Stimulated activated CD8-positive, alpha-beta memory T cell treated with anti-CD3 and anti-CD28 coated beads, Interleukin-15, amount 100 ng/mL, for 24 hours (primary cell): ENCODE measurements around the gene GNL1.
A peak's percentile ranks its signal among the peaks of the same experiment; 100 is the strongest.

ENCODE experiments used
- DNase-seq: peaks from one replicate; pipeline ENCODE4 v3.0.0-alpha.2; 2020; ENCODE audit warnings: low read depth

Gene GNL1

DNA sequence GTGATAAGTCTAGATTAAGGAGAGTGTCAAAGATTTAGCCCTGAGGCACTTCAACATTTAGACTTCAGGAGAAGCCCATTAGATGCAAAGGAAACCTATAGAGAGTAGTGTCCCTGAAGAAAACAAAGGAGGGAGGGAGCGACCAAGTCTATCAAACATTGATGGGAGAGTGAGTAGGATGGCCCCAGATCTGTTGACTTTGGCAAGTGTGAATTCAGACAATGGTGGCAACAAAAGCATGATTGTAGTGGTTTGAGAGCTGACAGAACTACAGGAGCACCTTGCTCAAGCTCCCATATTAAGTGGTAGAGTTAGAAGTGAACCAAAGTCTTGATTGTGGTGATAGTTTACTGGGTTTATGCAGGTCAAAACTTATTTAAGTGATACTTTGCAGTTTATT is 14.0 kb upstream of the GNL1 start:
- no peak for DNase-seq

DNA sequence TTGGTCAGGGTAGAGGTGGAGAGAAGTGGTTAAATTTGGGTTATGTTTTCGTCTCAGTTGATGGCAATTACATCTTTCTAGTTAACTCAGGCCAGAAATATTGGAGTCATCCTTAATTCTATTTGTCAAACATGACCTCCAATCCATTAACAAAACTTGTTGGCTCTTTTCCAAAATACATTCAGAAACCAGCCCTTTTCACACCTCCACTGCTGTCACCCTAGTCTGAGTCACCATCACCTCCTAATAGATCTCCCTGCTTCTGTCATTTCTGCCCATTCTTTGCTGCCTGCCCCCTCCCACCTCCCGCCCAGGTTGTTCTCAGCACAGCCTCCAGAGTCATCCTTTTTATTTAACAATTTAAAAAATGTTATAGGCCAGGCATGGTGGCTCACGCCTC is 12.0 kb upstream of the GNL1 start:
- no peak for DNase-seq

DNA sequence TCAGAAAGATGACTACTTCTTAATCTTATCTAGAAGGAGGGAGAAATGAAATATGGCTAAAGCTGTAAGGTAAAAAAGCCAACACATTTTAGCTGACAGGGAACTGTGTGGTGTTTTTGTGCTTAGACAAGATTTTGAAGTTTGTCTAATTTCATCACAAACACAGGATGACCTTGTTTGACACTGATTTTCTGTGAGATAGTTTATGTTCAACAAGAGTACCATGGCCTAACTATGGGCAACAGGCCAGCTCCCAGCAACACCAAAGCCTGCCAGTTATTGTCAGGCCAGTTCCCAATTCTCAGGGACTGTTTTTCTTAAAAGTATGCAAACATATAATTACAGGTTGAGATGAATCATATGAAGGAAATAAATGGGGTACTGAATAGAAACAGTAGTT is 9.5 kb upstream of the GNL1 start:
- no peak for DNase-seq

DNA sequence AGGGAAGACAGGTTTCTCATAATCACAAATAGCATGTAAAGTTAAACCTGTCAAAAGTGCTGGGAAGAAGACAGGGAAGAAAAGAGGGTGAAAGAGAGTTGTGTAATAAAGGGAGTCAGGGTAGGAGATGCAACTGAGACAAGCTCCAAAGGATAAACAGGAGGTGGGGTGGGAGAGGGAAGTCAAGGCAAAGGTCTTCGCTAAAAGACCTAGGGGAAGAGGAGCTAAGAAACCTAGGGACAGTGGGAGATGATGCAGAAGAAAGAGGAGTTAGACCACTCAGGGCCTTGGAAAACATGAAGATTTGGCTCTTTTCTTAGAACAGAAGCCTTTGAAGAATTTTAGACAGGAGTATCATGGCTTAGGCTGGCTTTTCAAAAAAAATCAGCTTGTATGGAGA is 7.8 kb upstream of the GNL1 start:
- DNase-seq, result no peak

DNA sequence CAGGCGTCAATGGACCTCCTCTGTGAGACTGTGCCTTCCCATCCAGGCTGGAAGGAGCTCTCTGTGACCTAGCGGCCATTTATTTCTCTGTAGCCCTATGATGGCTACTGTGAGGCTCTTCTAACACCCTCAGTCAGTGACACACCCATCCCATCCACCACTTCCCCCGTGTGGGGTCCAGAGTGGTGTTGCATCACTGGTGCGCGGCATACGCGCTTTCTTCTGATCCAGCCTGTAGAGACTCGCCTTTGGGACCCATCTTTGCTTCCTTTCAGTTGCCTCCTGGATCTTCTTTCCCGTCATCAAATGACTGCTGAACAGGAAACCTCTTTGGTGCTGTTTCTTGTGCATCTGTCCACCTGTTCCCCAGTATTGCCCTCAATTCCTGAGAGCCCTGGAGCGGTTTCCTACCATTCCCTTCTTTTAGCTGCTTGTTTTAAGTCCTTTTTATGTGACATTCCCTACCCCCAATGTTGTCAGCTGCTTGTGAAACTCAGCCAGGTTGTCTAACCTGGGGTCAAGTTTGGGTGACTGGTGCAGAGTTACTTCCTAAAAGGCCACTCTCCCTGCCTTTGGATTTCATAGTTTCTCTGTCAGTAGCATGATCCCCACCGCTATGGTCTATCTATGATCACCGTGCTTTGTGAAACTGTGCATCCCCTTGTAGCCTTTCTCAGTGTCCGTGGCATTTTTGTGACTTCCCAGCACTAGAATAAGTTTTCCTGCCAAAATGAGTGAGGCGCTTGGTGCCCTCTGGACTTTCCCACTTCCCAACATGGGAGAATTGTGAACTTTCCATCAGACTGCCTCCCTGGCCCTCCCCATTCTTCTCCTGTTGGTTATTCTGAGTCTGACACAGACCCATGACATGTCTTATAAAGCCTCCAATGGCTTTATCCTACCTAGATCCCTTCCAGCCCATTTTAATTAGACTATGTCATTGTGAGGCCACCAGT is 6.5 kb upstream of the GNL1 start:
- no peak for DNase-seq

DNA sequence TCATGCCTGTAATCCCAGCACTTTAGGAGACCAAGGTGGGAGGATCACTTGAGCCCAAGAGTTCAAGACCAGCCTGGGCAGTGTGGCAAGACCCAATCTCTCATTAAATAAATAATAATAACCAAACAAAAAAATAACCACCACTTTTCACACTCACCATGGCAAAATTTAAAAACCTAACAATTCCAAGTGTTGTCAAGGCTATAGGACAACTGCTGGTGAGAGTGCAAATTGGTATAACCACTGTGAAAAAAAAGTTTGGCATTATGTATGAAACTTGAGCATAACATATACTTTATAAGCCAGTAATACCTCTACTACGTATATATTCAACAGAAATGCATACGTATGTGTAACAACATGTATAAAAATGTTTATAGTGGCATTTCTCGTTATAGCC is 4.6 kb upstream of the GNL1 start:
- no peak for DNase-seq

DNA sequence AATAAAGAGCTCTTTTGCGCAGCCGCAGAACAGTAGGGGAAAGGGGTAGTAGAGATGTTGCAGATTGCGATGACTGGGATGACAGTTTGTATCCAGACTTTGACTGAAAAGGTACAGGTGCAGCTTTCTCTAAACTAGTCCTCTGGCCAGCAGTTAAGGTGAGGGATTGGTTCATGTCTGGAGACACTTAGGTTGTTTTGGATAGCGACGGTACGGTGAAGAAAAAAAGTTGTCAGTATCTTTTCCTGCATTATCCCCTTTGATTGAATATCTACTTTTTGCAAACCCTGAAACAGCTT is 1.3 kb upstream of the GNL1 start:
- DNase-seq, result no peak

DNA sequence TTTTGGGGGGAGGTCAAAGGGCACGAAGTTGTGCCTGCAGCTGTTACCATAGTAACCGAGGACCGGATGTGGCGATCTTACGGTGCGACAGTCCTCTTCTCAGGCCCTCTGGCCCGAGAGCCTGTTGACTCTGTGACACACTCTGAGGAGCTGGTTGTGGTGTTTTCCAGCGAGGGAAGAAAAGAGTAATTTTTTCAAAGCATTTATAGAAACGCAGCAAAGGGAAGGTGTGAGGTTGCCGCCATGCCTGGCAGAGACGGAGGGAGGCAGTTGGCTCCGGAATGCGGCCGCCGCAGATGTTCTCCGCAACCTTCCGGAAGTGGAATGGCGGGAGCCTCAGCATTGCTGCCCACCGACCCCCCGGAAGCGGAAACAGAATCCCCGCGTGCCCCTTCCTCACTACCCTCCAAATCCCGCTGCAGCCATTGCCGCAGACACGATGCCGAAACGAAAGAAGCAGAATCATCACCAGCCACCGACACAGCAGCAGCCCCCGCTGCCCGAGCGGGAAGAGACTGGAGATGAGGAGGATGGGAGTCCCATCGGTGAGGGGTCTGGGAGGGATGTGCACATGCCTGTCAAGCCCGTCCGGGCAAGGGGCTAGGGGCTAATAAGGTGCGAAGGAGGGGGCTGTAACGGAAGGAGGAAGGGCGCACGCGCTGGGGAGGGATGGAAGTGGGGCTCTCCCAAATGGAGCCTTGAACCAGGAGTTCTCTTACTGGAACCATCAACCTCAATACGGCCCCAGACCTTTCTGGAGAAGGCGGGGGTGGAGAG is 805 bp upstream of the GNL1 start, which contains the start of gene PRR3:
TSS of gene PRR3 (plus strand) at position 390 of the 777 bp plus-strand sequence. CDS start at position 440, 50 bp downstream.
- DNase-seq, result peak; percentile 67

DNA sequence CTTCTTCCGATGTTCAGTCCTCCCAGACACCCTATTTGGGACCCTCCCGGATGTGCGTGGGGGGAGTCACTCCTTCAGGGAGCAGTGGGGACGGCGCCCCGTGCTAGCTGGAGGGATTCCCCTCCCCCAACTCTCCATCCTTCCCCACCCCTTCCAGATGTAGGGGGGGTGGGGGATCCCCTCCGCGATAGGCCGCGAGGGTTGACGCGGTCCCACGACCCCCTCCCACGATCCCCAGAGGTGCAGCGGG is 548 bp downstream of the GNL1 start:
- no peak for DNase-seq

DNA sequence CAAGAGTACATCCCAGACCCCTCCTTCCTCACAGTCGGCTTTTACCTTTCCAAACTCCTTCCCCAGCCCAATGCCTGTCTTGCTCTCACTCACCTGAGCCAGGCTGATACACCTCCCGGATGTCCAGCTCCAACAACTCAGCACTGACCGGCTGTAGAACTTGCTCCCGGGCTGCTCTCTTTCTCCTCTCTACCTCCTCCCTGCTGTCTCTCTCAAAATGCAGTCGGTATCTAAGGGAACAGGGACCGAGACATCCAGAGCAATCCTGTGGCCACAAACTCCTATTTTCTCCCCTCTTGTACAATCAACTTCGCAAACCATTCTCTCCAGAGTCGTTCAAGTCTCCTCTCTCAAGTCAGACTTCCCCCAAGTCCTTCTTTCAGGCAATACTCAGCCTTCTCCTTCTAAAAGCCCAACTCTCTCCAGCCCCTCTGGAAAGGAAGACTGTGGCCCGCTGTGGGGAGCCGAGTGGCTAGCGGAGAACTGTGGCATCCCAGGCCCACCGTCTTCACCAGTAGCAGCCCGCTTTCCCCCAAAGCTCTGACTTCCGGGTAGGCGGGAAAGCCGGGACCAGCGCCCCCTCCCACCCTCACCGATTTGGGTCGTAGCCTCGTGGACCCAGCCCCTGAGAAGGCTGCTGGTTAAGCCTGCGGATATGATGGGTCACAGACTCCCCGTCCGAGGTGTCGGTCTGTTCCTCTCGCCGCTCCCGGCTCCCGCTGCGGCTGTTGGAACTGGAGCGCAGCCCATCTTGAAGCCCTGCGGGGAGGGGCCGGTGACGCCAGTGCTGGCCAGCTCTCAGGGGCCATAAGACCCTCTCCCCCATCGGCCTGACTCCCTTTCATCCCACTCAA is 1.1 kb downstream of the GNL1 start:
- DNase-seq, result no peak

DNA sequence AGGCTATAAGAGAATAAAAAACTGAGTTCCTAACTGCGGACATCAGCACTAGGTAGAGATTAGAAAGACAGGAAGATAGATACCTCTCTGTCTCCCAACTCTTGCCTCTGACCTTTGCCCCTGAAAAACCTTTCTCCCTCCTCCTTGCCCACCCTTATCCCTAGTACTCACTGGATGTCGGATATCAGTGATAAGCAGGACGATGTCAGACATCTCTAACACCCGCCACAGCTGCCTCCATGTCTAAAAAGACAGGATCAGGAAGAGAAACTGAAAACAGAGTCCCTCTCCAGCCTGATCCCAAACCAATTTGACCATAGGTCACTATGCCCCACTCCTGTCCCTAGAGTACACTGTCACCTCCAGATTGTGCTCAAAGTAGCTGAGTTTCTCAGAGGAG is 1.9 kb downstream of the GNL1 start:
- DNase-seq, result no peak

DNA sequence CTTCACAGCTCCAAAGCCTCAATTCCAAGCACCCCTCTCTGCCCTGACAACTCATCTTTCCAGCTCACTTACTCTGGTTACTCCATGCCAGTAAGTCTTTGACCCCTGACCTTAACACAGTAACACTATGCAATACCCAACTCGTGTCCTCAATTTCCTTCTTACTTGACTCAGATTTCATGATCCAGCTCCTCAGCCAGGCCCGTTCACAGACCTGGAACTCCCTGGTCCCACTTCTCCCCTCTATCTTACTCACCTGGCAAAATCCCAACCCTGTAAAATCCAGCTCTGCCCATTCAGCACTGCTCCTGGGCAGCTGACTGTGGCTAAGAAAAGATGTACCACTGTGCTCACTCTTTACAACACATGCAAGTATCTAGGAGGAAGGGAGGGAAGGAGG is 7.9 kb downstream of the GNL1 start:
- DNase-seq, result no peak

DNA sequence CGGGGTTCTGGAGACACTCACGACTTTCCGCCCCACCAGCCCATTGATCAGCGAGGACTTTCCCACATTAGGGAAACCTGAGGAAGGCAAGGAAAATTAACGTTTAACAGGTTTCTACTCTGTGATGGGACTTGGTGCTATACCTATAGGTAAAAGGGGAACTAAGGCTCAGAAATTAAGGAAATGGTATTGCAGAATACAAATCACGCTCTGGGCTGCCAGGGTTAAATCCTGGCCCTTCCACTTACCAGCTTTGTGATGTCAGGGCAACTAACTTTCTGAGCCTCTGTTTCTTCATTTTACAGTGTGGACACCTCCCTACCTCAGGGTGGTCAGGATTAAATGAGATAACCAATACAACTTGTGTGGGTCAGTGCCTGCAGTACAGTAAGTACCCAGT is 8.8 kb downstream of the GNL1 start:
- no peak for DNase-seq

DNA sequence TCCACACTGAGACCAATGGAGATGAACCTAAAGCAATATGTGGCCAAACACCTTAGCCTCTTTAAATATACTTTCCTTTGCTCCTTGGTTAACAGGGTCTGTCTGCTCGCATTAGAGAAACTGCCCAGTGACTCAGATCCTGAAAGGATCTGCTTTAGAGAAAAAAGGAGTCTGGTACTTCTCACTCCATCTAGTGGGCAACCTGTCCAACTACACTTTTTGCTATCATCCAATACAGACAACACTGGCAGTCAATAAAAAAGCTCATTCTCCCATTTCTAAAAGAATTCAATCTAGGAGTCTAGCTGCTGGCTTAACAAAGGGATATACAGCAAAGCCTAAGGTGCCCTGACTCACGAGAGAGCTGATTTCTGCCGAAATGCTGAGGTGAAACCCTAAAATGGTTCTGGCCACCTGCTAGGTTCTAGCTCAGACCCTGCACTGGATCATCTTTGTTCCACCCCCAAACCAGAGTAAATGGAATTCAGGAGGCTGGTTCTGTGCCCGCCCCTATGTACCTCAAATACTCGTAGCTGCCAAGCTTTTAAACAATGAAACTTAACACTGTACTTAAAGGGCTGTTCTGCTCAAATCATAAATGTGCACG is 11.5 kb downstream of the GNL1 start:
- no peak for DNase-seq

DNA sequence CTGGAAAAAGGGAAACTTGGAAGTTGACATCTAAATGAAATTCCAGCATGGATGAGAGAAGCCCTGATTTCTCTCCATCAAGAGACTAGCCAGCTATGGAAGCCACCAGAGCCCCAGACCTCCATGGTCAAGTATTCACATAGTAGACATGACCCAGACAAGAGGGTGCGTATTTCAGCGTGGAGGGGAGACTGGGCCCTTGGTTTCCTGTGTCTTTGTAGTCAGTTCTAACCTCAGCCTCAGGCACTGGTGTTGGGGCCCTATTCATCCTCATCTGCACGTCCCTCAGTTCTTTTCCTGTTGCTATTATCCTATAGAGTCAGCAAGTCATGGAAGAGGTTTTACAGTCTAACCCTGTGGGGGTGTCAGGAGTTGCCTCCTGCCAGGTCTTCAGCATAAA is 12.5 kb downstream of the GNL1 start:
- DNase-seq, result no peak

DNA sequence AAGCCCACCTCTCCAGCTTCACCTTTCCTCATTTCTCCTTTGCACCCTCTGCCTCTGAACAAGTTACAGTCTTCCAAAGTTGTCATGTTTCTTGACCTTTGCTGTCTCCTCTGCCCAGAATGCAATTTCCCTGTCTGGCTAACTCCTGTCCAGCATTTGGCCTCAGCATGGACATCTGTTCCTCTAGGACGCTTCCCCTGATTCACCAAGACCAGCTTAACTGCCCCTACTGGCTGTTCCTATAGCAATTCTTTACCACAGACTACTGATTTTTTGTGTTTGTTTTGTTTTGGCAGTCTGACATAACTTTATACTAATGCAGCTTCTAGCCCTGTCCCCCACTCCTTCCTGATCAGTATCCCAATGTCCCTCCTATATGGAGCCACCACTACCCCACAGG is 13.4 kb downstream of the GNL1 start:
- no peak for DNase-seq

DNA sequence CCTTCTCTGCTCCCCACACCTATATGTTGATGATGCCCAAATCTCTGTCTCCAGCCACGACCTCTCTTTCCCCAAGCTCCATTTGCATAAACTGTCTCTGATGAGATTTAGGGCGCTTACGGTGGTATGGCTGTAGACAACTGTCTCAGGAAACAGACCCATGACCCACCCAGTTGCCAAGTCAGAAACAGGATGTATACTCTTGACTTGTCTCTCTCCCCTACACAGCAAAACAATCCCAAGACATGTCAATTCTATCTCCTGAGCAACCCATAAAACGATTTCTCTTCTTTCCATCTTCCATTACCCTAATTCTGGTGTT is 13.9 kb downstream of the GNL1 start:
- no peak for DNase-seq

DNA sequence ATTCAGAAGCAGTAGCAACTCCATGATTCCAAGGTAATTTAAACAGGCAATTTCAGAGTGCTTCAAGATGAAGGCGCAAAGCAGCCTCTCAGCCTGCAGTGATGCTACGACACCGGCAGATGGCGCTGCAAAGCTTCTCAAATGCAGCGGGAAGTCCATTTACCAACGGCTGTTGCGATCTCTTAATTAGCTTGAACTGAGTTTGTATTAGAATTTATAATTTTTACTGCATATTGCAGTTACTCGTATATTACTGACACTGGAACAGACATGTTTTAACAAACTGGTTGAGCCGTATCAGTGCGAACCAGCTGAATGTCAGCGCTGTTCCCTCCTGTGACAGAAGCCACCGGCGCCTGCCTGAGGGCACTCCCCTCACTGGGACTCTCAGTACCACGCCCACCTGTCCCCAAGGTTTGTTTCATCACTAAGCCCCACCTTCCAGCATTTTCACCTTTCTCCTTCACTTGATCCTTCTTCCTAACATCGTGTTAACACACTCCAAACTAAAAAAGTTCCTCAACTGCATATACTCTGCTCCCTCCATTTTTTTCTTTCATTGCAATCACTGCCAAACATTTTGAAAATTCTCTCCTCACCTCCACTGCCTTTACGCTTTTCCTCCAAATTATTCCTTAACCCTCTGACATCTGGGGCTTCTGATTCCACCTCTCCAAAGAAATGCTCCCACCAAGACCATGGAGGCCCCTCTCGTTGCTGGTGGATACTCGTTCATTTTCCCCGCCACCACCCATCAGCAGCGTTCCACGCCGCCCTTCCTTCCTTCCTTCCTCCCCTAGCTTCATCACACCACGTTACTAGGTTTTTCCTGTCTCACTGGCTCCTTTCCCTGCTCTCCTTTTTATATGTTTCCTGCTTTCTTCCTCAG is 14.5 kb downstream of the GNL1 start:
- DNase-seq, result peak; percentile 60

DNA sequence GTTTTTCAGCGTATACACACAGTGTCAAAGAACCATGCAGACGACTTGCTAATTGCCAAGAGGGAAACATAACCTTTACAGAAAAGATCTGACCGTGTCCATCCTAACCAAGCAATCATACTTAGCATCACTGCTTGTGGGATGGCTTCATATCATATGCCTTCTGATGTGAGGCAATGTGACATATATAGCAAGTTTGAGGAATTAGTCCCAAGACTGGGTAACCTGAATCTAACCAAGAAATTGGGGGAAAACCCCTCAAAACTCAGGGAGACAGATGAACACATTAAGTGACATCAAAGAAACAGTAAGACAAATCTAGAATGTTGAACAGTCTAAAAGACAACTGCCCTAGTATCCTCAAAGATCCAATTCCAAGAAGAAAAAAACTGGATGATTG is 18.4 kb downstream of the GNL1 start:
- DNase-seq, result no peak

DNA sequence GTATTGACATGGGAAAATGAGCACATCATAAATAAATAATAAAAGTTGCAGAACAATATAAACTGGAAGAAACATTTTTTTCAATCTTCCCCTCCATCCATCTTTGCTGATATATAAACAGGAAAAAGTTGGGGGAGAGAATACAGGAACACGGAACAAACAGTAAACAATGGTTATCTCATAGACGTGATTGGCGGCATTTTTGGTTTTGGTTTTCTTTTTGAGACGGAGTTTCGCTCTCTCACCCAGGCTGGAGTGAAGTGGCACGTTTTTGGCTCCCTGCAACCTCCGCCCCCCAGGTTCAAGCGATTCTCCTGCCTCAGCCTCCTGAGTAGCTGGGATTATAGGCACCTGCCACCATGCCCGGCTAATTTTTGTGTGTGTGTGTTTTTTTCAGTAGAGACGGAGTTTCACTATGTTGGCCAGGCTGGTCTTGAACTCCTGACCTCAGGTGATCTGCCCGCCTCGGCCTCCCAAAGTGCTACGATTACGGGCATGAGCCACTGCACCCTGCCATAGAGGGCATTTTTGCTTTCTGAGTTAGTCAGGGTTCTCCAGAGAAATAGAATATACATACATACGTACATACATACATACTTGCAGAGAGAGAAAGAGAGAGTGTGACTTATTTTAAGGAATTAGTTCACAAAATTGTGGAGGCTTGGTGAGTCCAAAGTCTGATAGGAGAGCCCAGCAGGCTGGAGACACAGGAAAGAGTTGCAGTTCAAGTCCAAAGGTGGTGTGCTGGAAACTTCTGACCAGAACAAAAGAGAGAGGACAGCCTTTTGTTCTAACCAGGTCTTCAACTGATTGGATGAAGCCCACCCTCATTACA is 22.6 kb downstream of the GNL1 start:
- DNase-seq, result no peak

DNA sequence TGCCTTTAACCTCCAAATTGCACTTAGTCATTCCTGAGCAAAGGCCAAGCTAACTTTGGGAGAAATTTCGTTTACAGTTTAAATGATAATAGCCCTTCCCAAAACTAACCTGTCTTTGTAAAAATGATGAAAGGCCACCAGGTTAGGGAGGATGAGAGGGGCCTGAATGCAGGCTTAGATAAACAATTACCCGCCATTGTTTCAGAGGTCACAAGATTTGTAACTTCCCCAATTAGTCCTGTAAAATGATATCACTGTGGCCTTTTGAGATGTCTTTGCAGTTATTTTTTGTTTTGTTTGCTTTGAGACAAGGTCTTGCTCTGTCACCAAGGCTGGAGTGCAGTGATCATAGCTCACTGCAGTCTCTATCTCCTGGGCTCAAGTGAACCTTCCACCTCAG is 26.3 kb downstream of the GNL1 start:
- no peak for DNase-seq
